Measurements from ENCODE around the gene EDIL3. TPM values are rescaled to one million over a fixed set of nuclear protein-coding genes. Genes with fewer than 3 reads are reported as not detected.

EDIL3 gene
- total RNA-seq, 4 donors from 2014 or later = 14.8 to 29.0 (median 20.2) TPM

DNA sequence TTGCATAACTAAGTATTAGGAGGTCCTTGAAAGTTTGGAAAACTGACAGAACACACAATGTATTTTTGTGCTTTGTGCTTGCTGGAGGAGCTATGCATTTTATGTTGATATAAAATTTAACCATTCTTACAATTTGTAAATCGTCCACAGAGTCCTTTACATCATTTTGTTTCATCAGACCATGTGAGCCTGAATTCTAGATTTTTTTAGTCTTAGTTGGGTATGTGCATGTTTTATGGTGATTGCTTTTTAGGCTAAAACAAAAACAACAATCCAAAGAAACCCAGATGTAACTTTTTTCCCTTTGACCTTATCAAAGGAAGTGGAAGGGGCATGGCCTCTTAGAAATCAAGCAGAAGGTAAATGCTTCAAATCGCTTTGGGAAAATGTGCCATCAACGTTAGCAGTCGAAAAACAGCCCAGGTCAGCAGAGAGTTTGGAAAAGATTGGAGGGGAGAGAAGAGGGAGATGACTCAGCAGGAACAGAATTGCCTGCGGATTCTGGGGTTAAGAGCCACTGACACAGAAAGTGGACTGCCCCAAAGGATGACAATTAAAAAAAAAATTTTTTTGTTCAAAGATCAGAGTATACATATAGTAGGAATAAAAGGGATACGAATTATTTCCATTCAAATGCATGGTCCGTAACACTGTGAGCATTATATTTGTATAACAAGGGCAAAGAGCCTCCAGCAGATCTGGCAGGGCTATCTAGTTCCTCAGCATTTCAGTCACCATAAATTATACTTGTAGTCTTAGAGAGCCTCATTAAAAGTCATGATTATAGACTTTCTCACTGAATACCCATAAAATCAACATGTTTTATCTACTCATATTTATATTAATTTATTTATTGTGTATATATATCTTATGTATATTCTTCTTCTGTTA, 410.5 kb downstream of the EDIL3 start:
- 58 to 61% methylated on average over 7 of the region's 7 CpGs for WGBS, 2 donors
- H3K4me3 ChIP-seq (ENCODE audit: low read depth, poor library complexity, severe bottlenecking) = no peak overlapping the region
- intact Hi-C loops (cut with DNase I; ENCODE audit: low total_unique reads) = no loop called here
- no peak for DNase-seq (ENCODE audit: low spot score in 2 of 2)
- TF ChIP-seq POLR2A (IDR thresholded peaks at IDR 0.05) (no peak), CTCF (IDR thresholded peaks at IDR 0.05) (no peak)

DNA sequence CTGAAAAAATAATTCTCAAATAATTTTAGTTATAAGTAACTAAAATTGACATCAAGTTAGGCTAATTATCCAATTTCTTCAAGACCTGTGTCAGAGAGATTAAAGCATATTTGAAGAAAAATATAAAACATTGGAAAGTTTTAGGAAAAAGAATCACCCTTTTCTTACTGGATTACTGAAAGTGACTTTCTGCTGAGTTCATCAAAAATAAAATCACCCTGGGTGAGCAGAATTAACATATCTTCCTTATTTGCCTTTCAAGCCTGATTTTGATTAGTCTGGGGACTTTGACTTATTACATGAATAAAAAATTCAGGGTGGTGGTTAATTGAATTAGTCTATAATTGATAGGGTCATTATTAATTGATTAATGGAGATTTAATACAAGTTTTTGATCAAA, 411.8 kb downstream of the EDIL3 start:
- no peak for TF ChIP-seq CTCF (IDR thresholded peaks at IDR 0.05)
- no peak for TF ChIP-seq POLR2A (IDR thresholded peaks at IDR 0.05)
- intact Hi-C loops (cut with DNase I; ENCODE audit: low total_unique reads) = no loop called here
- no peak for DNase-seq (ENCODE audit: low spot score in 2 of 2)
- no peak overlapping the region for H3K4me3 ChIP-seq (ENCODE audit: low read depth, poor library complexity, severe bottlenecking)

GRCh38 chr5:83972236-83972635, 412.4 kb downstream of the EDIL3 start:
- no peak for DNase-seq (ENCODE audit: low spot score in 2 of 2)
- no peak for TF ChIP-seq POLR2A (IDR thresholded peaks at IDR 0.05)
- no peak for TF ChIP-seq CTCF (IDR thresholded peaks at IDR 0.05)
- no peak overlapping the region for H3K4me3 ChIP-seq (ENCODE audit: low read depth, poor library complexity, severe bottlenecking)
- intact Hi-C loops (cut with DNase I; ENCODE audit: low total_unique reads) = no loop called here

- intact Hi-C loops (cut with DNase I; ENCODE audit: low total_unique reads) = no loop called here
- H3K4me3 ChIP-seq (ENCODE audit: low read depth, poor library complexity, severe bottlenecking) = no peak overlapping the region
- DNase-seq (ENCODE audit: low spot score in 2 of 2) = no peak
- 62 to 69% methylated on average over 1 of the region's 1 CpG for WGBS, 2 donors
- TF ChIP-seq CTCF (IDR thresholded peaks at IDR 0.05) (no peak), POLR2A (IDR thresholded peaks at IDR 0.05) (no peak)
Observed at GRCh38 chr5:83967417-83967816, 417.3 kb downstream of the EDIL3 start.

DNA sequence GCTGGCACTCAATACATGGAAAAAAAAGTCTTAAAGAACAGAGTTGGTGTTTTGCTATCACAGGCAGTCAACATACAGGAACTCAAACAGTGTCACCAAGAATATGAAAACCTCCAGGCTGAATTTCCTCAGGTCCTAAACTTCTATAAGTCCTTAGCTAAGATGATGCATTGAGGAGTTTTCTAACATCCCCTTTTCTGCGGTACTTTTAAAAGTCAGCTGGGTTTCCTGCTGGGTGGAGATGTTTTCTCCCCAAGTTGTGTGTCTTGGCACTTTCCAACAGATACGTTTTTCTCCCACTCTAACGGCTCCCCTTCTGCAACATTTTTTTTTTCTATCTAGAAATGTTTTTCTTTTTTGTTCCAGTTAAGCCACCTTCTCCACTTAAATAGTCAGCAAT, 419.2 kb downstream of the EDIL3 start:
- 49 to 64% methylated on average over 3 of the region's 3 CpGs for WGBS, 2 donors
- intact Hi-C loops (cut with DNase I; ENCODE audit: low total_unique reads) = no loop called here
- DNase-seq (ENCODE audit: low spot score in 2 of 2) = no peak
- no peak overlapping the region for H3K4me3 ChIP-seq (ENCODE audit: low read depth, poor library complexity, severe bottlenecking)
- TF ChIP-seq POLR2A (IDR thresholded peaks at IDR 0.05) = no peak
- TF ChIP-seq CTCF (IDR thresholded peaks at IDR 0.05) = no peak

- intact Hi-C loops (cut with DNase I; ENCODE audit: low total_unique reads) = no loop called here
- H3K4me3 ChIP-seq (ENCODE audit: low read depth, poor library complexity, severe bottlenecking) = no peak overlapping the region
- DNase-seq (ENCODE audit: low spot score in 2 of 2) = no peak
- WGBS, 2 donors = 61 to 74% methylated on average over 1 of the region's 1 CpG
- TF ChIP-seq CTCF (IDR thresholded peaks at IDR 0.05) (no peak), POLR2A (IDR thresholded peaks at IDR 0.05) (no peak)
Observed at GRCh38 chr5:83964271-83964670, 420.4 kb downstream of the EDIL3 start.

All from lower leg skin (tissue), 4 donors.